OCI-LY1 (cell line): ENCODE data around the gene DOK4.

Experiments
- H2AFZ ChIP-seq: fragments of 200-600 bp; sonication (generic), shearing (Covaris generic); 2 replicates; pipeline ENCODE4 v1.6.0; 2014; ENCODE audit warnings: antibody characterized with exemption, mild to moderate bottlenecking, low read length
- H3F3A ChIP-seq: fragments of 200-600 bp; sonication (generic), shearing (Covaris generic); 2 replicates; pipeline ENCODE4 v1.6.0; 2014; ENCODE audit warnings: mild to moderate bottlenecking, antibody characterized with exemption, low read length, moderate library complexity; ENCODE audit not compliant: insufficient read depth
- H3K27ac ChIP-seq: fragments of 200-600 bp; sonication (generic); 2 replicates; pipeline ENCODE4 v1.5.1; 2014; ENCODE audit warnings: low read length, mixed run types, mild to moderate bottlenecking, low read depth; ENCODE audit not compliant: poor library complexity, severe bottlenecking
- H3K27me3 ChIP-seq: fragments of 200-600 bp; sonication (generic); 2 replicates; pipeline ENCODE4 v1.6.0; 2014; ENCODE audit warnings: antibody characterized with exemption, mild to moderate bottlenecking, low read length, moderate library complexity; ENCODE audit not compliant: insufficient read depth
- H3K36me3 ChIP-seq: fragments of 200-600 bp; sonication (generic); 2 replicates; pipeline ENCODE4 v1.6.1; 2014; ENCODE audit warnings: mild to moderate bottlenecking, antibody characterized with exemption, low read length, moderate library complexity, mixed read lengths; ENCODE audit not compliant: insufficient read depth
- H3K4me1 ChIP-seq: fragments of 200-600 bp; sonication (generic); 2 replicates; pipeline ENCODE4 v1.5.1; 2014; ENCODE audit warnings: mild to moderate bottlenecking, low read length, moderate library complexity; ENCODE audit not compliant: insufficient read depth, severe bottlenecking
- H3K4me2 ChIP-seq: fragments of 200-600 bp; sonication (generic), shearing (Covaris generic); 2 replicates; pipeline ENCODE4 v1.6.1; 2014; ENCODE audit warnings: low read length
- H3K4me3 ChIP-seq: fragments of 200-600 bp; sonication (generic); 2 replicates; pipeline ENCODE4 v1.5.1; 2014; ENCODE audit warnings: low read length, low read depth, mild to moderate bottlenecking, mixed read lengths; ENCODE audit not compliant: poor library complexity, severe bottlenecking
- H3K79me2 ChIP-seq: fragments of 200-600 bp; shearing (Covaris generic); 2 replicates; pipeline ENCODE4 v1.6.1; 2016; ENCODE audit warnings: mixed run types, low read length, mixed read lengths; ENCODE audit not compliant: insufficient read depth
- H3K9ac ChIP-seq: fragments of 200-600 bp; sonication (generic), shearing (Covaris generic); 2 replicates; pipeline ENCODE4 v1.6.1; 2014; ENCODE audit warnings: mild to moderate bottlenecking, low read length, mixed read lengths
- H3K9me2 ChIP-seq: fragments of 200-600 bp; sonication (generic), shearing (Covaris generic); 2 replicates; pipeline ENCODE4 v1.6.1; 2014; ENCODE audit warnings: low read depth, mild to moderate bottlenecking, low read length, mixed read lengths
- H3K9me3 ChIP-seq: fragments of 200-600 bp; shearing (Covaris generic); 2 replicates; pipeline ENCODE4 v1.6.1; 2014; ENCODE audit warnings: low read length, mixed read lengths
- H4K20me1 ChIP-seq: fragments of 200-600 bp; sonication (generic), shearing (Covaris generic); 2 replicates; pipeline ENCODE4 v1.6.0; 2016; ENCODE audit warnings: mild to moderate bottlenecking, low read length; ENCODE audit not compliant: insufficient read depth
- CTCF ChIP-seq: fragments of 200-600 bp; sonication (generic), shearing (Covaris generic); IDR thresholded peaks from 2 replicates; pipeline ENCODE4 v1.5.1; 2017; ENCODE audit warnings: mild to moderate bottlenecking, antibody characterized with exemption, low read length, moderate library complexity, mixed read lengths
- EZH2 ChIP-seq: fragments of 200-600 bp; sonication (generic), shearing (Covaris generic); IDR thresholded peaks from 2 replicates; pipeline ENCODE4 v1.8.0; 2017; ENCODE audit warnings: borderline replicate concordance, mixed run types, mild to moderate bottlenecking, antibody characterized with exemption, low read length, moderate library complexity, mixed read lengths

DOK4 gene

GRCh38 chr16:57422026-57422944 lies 64.0 kb downstream of the DOK4 start:
- no peak overlapping the region for H3K9ac ChIP-seq
- no peaks in the 10 kb centered on the region for H3K27me3 ChIP-seq
- no peaks in the 10 kb centered on the region for H3F3A ChIP-seq
- no peak overlapping the region for H2AFZ ChIP-seq
- H3K9me3 ChIP-seq = no peaks in the 10 kb centered on the region
- H3K36me3 ChIP-seq = peaks cover 9% of the 10 kb centered on the region
- H3K9me2 ChIP-seq = no peaks in the 10 kb centered on the region
- peaks cover 8% of the 10 kb centered on the region for H3K4me1 ChIP-seq
- TF ChIP-seq CTCF (peak; percentile 55), EZH2 (no peak)
- H3K79me2 ChIP-seq = no peaks in the 10 kb centered on the region
- no peak overlapping the region for H3K4me2 ChIP-seq
- H4K20me1 ChIP-seq = no peaks in the 10 kb centered on the region
- H3K27ac ChIP-seq = no peak overlapping the region
- no peak overlapping the region for H3K4me3 ChIP-seq
